ENCODE results near the gene RCL1. TPM values are rescaled to one million over a fixed set of nuclear protein-coding genes. Genes with fewer than 3 reads are reported as not detected.
"Not testable (repeated sequence)": the region's sequence is repeated elsewhere in the genome, so short reads cannot be mapped to it uniquely, and the experiment has no call there.

The RCL1 gene
- polyA plus RNA-seq, 1 donor = 17.4 TPM

GRCh38 chr9:4784403-4784802 is 8.3 kb upstream of the RCL1 start:
- DNase-seq = no peak

- no peak for DNase-seq
Measured at GRCh38 chr9:4786599-4786998, 6.1 kb upstream of the RCL1 start.

GRCh38 chr9:4787876-4788275 is 4.9 kb upstream of the RCL1 start:
- DNase-seq = no peak

- DNase-seq = no peak
Measured at GRCh38 chr9:4788703-4789102, 4.0 kb upstream of the RCL1 start.

GRCh38 chr9:4792054-4792571 is 631 bp upstream of the RCL1 start:
- DNase-seq = no peak

GRCh38 chr9:4793459-4794395 is 983 bp downstream of the RCL1 start:
- DNase-seq = no peak

GRCh38 chr9:4794691-4795090 is 1.9 kb downstream of the RCL1 start:
- no peak for DNase-seq

GRCh38 chr9:4795108-4795507 is 2.4 kb downstream of the RCL1 start:
- DNase-seq = not testable (repeated sequence)

GRCh38 chr9:4796530-4796929 is 3.8 kb downstream of the RCL1 start:
- no peak for DNase-seq

- no peak for DNase-seq
Measured at GRCh38 chr9:4796988-4797853, 4.5 kb downstream of the RCL1 start.

GRCh38 chr9:4797854-4798150 is 5.1 kb downstream of the RCL1 start:
- DNase-seq = no peak

GRCh38 chr9:4798281-4799032 is 5.7 kb downstream of the RCL1 start:
- DNase-seq = no peak

GRCh38 chr9:4799033-4799430 is 6.3 kb downstream of the RCL1 start:
- no peak for DNase-seq

- no peak for DNase-seq
Measured at GRCh38 chr9:4799775-4800174, 7.0 kb downstream of the RCL1 start.

GRCh38 chr9:4801156-4801555 is 8.4 kb downstream of the RCL1 start:
- no peak for DNase-seq

GRCh38 chr9:4803670-4804530 is 11.2 kb downstream of the RCL1 start:
- DNase-seq = no peak

- DNase-seq = no peak
Measured at GRCh38 chr9:4804531-4805016, 11.8 kb downstream of the RCL1 start.

GRCh38 chr9:4805191-4805918 is 12.6 kb downstream of the RCL1 start:
- DNase-seq = no peak

GRCh38 chr9:4810565-4810964 is 17.8 kb downstream of the RCL1 start:
- DNase-seq = no peak

- no peak for DNase-seq
Measured at GRCh38 chr9:4811824-4812223, 19.1 kb downstream of the RCL1 start.

GRCh38 chr9:4812858-4813257 is 20.1 kb downstream of the RCL1 start:
- DNase-seq = no peak

Measured in hindlimb muscle (tissue), 1 donor.